GM12872 (cell line): ENCODE results near the gene POU3F1.
A peak's percentile ranks its signal among the peaks of the same experiment; 100 is the strongest.

ENCODE experiments used
- CTCF ChIP-seq: IDR thresholded peaks from 3 replicates; pipeline ENCODE4 v1.5.1; 2011; ENCODE audit warnings: low read depth, mild to moderate bottlenecking, low read length, moderate library complexity; ENCODE audit not compliant: insufficient read depth

Gene POU3F1

GRCh38 chr1:38028671-38029070, 17.9 kb downstream of the POU3F1 start:
- TF ChIP-seq CTCF = peak; percentile 32

DNA sequence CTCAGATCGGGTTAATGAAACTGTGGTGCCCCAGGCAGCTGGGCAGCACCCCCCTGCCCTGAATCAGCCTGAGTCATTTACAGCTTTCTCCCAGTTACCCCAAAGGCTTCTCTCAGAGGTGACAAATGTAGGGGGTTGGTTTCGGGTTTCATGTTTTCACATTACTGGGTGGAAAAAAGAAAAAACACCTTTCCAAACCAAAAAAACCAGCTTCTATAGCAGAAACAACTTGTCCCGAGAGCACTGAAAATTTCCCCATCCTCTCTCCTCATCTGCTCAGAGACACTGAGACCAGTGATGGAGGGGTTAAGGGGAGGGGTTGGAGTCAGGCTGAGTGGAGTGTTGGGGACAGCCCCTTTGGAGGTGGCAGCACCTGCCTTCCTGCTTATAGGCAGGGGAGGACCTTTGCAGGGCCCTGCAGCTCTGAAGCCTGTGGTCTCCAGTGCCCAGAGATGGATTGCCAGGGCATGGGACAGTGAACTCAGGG, 18.4 kb downstream of the POU3F1 start:
- TF ChIP-seq CTCF = no peak

- TF ChIP-seq CTCF = no peak
Measured at GRCh38 chr1:38027201-38028104, 19.1 kb downstream of the POU3F1 start.

DNA sequence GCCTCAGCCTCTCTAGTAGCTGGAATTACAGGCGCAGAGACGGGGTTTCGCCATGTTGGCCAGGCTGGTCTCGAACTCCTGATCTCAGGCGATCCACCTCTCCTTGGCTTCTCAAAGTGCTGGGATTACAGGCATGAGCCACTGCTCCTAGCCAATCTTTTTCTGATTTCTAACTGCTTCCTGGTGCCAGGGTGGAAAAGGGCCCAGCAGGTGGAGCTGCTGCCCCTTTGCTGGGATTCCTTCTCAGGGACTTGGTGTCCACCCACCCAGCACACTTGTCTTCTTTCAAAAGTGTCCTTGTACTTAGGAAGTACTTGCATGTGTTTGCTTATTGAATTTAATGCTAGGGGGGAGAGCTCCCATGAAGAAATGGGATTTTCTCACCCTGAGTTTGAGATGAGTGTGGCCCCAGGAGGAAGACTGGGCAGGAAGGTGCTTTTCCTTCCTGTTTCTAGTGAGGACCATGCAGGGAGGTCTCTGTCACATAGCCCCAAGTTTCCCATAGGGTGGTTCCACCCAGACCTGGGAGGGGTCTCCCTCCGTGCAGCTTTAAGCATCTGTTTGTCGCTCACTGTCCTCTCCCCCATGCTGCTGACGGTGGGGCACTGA, 19.9 kb downstream of the POU3F1 start:
- TF ChIP-seq CTCF = peak; percentile 79

DNA sequence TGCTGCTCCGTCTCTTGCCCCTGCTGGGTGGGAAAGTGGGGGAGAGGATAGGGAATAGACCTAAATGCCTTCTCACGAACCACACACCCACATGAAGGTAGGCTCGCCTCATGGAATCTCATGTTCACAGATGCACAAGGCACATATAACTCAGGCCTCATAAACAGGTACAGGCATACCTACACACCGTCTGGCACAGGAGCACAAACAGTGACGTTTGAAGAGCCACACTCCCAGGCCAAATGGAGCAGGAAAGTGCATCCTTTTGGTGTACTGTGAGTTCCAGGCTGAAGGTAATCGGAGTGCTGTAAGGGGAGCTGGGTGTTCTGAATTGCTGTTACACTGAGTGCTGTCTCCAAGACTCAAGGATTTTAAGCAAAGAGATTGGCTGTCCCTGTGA, 20.9 kb downstream of the POU3F1 start:
- no peak for TF ChIP-seq CTCF

DNA sequence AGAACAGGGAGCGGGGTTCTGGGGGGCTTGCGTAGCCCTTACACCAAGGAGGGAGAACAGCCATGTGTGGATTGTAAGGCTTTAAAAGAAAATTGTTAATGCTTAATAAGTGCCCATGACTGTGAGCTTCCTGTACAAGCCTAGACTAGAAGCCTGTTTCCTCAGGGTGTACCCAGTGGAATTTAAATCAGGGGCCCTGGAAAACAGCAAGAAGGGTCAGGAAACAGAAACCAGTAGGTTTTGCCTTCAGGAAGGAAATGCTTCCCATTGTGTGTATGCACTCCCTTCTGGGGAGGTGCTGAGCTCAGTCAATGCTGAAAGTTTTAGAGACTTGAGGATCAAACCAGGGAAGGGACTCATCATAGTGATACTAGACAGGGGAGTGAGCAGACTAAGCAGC, 21.4 kb downstream of the POU3F1 start:
- TF ChIP-seq CTCF = no peak

DNA sequence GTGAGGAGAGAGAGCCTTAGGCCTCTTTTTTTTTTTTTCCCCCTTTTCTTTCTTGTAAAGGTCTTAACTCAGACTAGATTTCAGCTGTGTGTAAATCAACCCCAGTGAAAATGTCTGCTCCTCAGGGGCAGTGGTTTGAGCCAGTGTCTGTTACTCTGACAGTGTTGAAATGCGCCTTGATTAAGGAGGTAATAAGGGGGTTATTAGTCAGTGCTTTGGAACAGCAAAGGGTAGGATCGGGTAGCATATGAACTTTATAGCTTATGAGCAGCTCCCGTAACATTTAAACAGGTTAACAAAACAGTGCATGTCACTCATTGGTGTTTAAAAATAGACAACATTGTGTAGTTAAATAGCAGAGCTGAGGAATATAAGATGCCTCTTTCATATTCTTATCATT, 23.8 kb downstream of the POU3F1 start:
- no peak for TF ChIP-seq CTCF
